GM12878 (cell line): Measurements from ENCODE around the gene UBASH3A. TPM values are rescaled to one million over a fixed set of nuclear protein-coding genes. Genes with fewer than 3 reads are reported as not detected.

Source experiments
- ATAC-seq: fragments of 200-7000 bp; cut with Tn5 transposase; 3 replicates; pipeline ENCODE4 v1.9.1; 2020; ENCODE audit warnings: mild to moderate bottlenecking, moderate library complexity
- BruUV-seq: library from RNA; stranded (reverse); fragments of 400-500 nt; replicated peaks from 2 replicates; lab custom pipeline; 2021; lab: Mats Ljungman, UMichigan
- CTCF ChIA-PET: fragments of 300-600 bp; sonication (Branson Sonifier 250); formaldehyde crosslinking; extraction: SDS; loops from one replicate; lab custom pipeline; 2021; ENCODE audit warnings: inconsistent platforms; lab: Yijun Ruan, JAX
- POLR2A ChIA-PET: fragments of 350-600 bp; formaldehyde crosslinking; extraction: SDS; loops from one replicate; lab custom pipeline; 2021; ENCODE audit warnings: inconsistent platforms; lab: Charles Lee
- RAD21 ChIA-PET: fragments of 300-600 bp; sonication (Branson Sonifier 250); formaldehyde crosslinking; loops from one replicate; lab custom pipeline; 2023; ENCODE audit warnings: antibody characterized with exemption; ENCODE audit not compliant: unreplicated experiment; lab: Charles Lee
- SMC1A ChIA-PET: fragments of 300-600 bp; sonication (Branson Sonifier 250); formaldehyde crosslinking; loops from one replicate; lab custom pipeline; 2023; ENCODE audit not compliant: unreplicated experiment, uncharacterized antibody; lab: Charles Lee
- DNase-seq: peaks from one replicate; pipeline ENCODE4 v3.0.0-alpha.2; 2011; ENCODE audit warnings: low read depth, low spot score
- FAIRE-seq: peaks from 3 replicates; lab custom pipeline; 2011; peaks lifted over from hg19 to GRCh38; lab: Jason Lieb, UNC
- H2AFZ ChIP-seq: 2 replicates; pipeline ENCODE4 v1.6.0; 2011; ENCODE audit warnings: low read depth, low read length, control low read depth; ENCODE audit not compliant: control insufficient read depth
- H3K27ac ChIP-seq: 2 replicates; pipeline ENCODE4 v1.5.1; 2011; ENCODE audit warnings: control low read depth; ENCODE audit not compliant: control insufficient read depth, insufficient read depth
- H3K27me3 ChIP-seq, 2 experiments: replicated peaks in 1 of 2; 2 replicates each; pipeline versions ENCODE4 v1.6.0 to v1.6.1; 2011; ENCODE audit warnings: low read length in 1 of 2; ENCODE audit not compliant: control insufficient read depth in 2 of 2, insufficient read depth in 2 of 2
- H3K36me3 ChIP-seq, 2 experiments: 2 replicates each; pipeline ENCODE4 v1.5.1; 2011; ENCODE audit warnings: low read length in 1 of 2; ENCODE audit not compliant: control insufficient read depth in 2 of 2, insufficient read depth in 2 of 2
- H3K4me1 ChIP-seq: 2 replicates; pipeline ENCODE4 v1.6.1; 2011; ENCODE audit warnings: mild to moderate bottlenecking, low read length, moderate library complexity, mixed read lengths; ENCODE audit not compliant: control insufficient read depth, insufficient read depth
- H3K4me2 ChIP-seq: 2 replicates; pipeline ENCODE4 v1.6.0; 2011; ENCODE audit warnings: control low read depth; ENCODE audit not compliant: control insufficient read depth, insufficient read depth
- H3K4me3 ChIP-seq: fragments of 200-600 bp; sonication (generic); 2 replicates; pipeline ENCODE4 v1.5.1; 2016
- H3K79me2 ChIP-seq: 2 replicates; pipeline ENCODE4 v1.6.0; 2011; ENCODE audit warnings: low read length; ENCODE audit not compliant: control insufficient read depth, insufficient read depth
- H3K9ac ChIP-seq: 2 replicates; pipeline ENCODE4 v1.8.0; 2011; ENCODE audit warnings: low read length, control low read depth, mixed read lengths; ENCODE audit not compliant: control insufficient read depth, insufficient read depth
- H3K9me3 ChIP-seq: replicated peaks from 3 replicates; pipeline ENCODE4 v1.5.1; 2011; ENCODE audit warnings: mild to moderate bottlenecking, low read length; ENCODE audit not compliant: control insufficient read depth, insufficient read depth
- H4K20me1 ChIP-seq: 2 replicates; pipeline ENCODE4 v1.6.0; 2011; ENCODE audit not compliant: control insufficient read depth, insufficient read depth
- CEBPB ChIP-seq, 2 experiments: fragments of 150-350 bp in 1 of 2; IDR thresholded peaks; 2 replicates each; pipeline ENCODE4 v1.6.1; 2012 to 2014; ENCODE audit warnings: low read depth in 2 of 2, low read length in 2 of 2, borderline replicate concordance in 1 of 2, inconsistent platforms in 1 of 2
- CHD2 ChIP-seq: IDR thresholded peaks from 2 replicates; pipeline ENCODE4 v1.6.1; 2011; ENCODE audit warnings: low read depth, low read length, improper control_type of control experiment, borderline replicate concordance
- PAX5 ChIP-seq: IDR thresholded peaks from 2 replicates; pipeline ENCODE4 v1.6.1; 2011; ENCODE audit warnings: low read depth, low read length, borderline replicate concordance
- WGBS: methylation state at CpG from one replicate; pipeline ENCODE4 v1.1.6; 2016; ENCODE audit warnings: low lambda C conversion rate; ENCODE audit not compliant: insufficient replicate concordance, insufficient coverage; ENCODE audit errors: missing lambda C conversion rate; 5-methylcytosine and 5-hydroxymethylcytosine counted together
- in situ Hi-C: fragments of 300-500 bp; cut with MboI; formaldehyde crosslinking; loops from 9 replicates; pipeline ENCODE4 v1.14.3; 2018; ENCODE audit warnings: mixed read lengths
- intact Hi-C: fragments of 100-400 bp; cut with micrococcal nuclease; formaldehyde crosslinking; loops from one replicate; pipeline ENCODE4 v1.14.2; 2022; ENCODE audit not compliant: unreplicated experiment
- polyA plus RNA-seq, 11 experiments: library from polyadenylated mRNA; depleted of rRNA in 4 of 11; unstranded in 6 of 11; stranded (reverse) in 5 of 11; fragments of >200 nt; fragmentation: Nextera tagmentation in 4 of 11; fragmentation: Illumina TruSeq in 1 of 11; extraction: Ambion mirVana in 4 of 11; extraction: Trizol in 1 of 11; gene quantifications; 1 replicate in 1 of 11; 2 replicates in 10 of 11; pipeline versions ENCODE4 v1.2.1 to v1.2.3, GENCODE V29; 2011 to 2016; ENCODE audit warnings: inconsistent platforms in 2 of 11, missing spikeins in 2 of 11, low read depth in 1 of 11
- total RNA-seq, 4 experiments: library from RNA; depleted of rRNA in 3 of 4; stranded (reverse); fragments of >200 nt in 3 of 4; fragmentation: Illumina TruSeq in 1 of 4; extraction: Trizol in 1 of 4; gene quantifications; 2 replicates each; pipeline versions ENCODE4 v1.2.1 to v1.2.3, GENCODE V29; 2013 to 2021
- TF ChIP-seq, protein P1 (sequence below): fragments of 450-650 bp; IDR thresholded peaks from 2 replicates; pipeline ENCODE4 v1.6.1; 2016; ENCODE audit warnings: mild to moderate bottlenecking, moderate library complexity, borderline replicate concordance

UBASH3A gene
- total and polyA plus RNA-seq, 10 of the 15 experiments (the other 5 are each of a cell fraction or from before 2014, with no cell fraction given) = 0.04 to 0.39 (median 0.23) TPM; not detected in 1

DNA sequence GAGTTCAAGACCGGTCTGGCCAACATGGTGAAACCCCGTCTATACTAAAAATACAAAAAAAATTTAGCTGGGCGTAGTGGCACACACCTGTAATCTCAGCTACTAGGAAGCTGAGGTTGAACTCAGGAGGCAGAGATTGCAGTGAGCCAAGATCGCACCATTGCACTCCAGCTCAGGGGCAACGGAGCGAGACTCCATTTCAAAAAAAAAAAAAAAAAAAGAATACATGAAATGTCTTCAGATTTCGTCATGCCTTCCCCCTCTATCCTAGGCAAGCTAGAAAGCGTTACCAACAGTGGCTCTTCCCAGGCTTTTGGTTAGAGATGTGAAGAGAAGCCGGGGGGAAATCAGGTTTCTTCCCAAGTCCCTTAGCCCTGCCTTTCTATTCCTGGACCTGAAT is 41.0 kb upstream of the UBASH3A start:
- Histone ChIP-seq H3K4me1 (peaks cover 17% of the 10 kb centered on the region), H3K79me2 (no peaks in the 10 kb centered on the region), H3K27ac (no peak overlapping the region), H3K4me2 (0 out of 2 replicates have a peak overlapping the region, but pooled peaks have one; percentile 26), H2AFZ (no peak overlapping the region), H3K9me3 (peaks cover 3% of the 10 kb centered on the region), H3K36me3 (no peaks in the 10 kb centered on the region), H3K4me3 (no peak overlapping the region), H3K9ac (no peak overlapping the region)
- POLR2A ChIA-PET = no interaction called here
- BruUV-seq = no TSS peak
- FAIRE-seq (no peak), ATAC-seq (peak; percentile 40; the same call in 2 of the 3 replicates), DNase-seq (no peak)
- RAD21 ChIA-PET = interaction anchor here (0.6 kb wide), 1 partner anchor 87 kb away, joined by 3 read pairs; no protein-coding TSS in a partner anchor
- SMC1A ChIA-PET = interaction anchor here (1.0 to 1.1 kb wide), 2 partner anchors 27 to 174 kb away, joined by 3 to 6 read pairs; no protein-coding TSS in a partner anchor
- WGBS = 6% methylated on average over 9 of the region's 9 CpGs
- TF ChIP-seq CEBPB (IDR thresholded peaks at IDR 0.05; ENCODE audit: borderline replicate concordance in 1 of 2, low read depth in 2 of 2, low read length in 2 of 2) (no peak), CHD2 (no peak), PAX5 (peak; percentile 68; the same call in 1 of the 2 replicates)
- TF ChIP-seq, protein P1, sequence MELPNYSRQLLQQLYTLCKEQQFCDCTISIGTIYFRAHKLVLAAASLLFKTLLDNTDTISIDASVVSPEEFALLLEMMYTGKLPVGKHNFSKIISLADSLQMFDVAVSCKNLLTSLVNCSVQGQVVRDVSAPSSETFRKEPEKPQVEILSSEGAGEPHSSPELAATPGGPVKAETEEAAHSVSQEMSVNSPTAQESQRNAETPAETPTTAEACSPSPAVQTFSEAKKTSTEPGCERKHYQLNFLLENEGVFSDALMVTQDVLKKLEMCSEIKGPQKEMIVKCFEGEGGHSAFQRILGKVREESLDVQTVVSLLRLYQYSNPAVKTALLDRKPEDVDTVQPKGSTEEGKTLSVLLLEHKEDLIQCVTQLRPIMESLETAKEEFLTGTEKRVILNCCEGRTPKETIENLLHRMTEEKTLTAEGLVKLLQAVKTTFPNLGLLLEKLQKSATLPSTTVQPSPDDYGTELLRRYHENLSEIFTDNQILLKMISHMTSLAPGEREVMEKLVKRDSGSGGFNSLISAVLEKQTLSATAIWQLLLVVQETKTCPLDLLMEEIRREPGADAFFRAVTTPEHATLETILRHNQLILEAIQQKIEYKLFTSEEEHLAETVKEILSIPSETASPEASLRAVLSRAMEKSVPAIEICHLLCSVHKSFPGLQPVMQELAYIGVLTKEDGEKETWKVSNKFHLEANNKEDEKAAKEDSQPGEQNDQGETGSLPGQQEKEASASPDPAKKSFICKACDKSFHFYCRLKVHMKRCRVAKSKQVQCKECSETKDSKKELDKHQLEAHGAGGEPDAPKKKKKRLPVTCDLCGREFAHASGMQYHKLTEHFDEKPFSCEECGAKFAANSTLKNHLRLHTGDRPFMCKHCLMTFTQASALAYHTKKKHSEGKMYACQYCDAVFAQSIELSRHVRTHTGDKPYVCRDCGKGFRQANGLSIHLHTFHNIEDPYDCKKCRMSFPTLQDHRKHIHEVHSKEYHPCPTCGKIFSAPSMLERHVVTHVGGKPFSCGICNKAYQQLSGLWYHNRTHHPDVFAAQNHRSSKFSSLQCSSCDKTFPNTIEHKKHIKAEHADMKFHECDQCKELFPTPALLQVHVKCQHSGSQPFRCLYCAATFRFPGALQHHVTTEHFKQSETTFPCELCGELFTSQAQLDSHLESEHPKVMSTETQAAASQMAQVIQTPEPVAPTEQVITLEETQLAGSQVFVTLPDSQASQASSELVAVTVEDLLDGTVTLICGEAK = no peak
- TF ChIP-seq, all 136 proteins: peak for 1
- CTCF ChIA-PET = no interaction called here
- intact Hi-C loops (no loop called here), in situ Hi-C loops (no loop called here)
- Histone ChIP-seq H4K20me1 (no peaks in the 10 kb centered on the region), H3K27me3 (no peaks in the 10 kb centered on the region; a peak in 2 of 4 replicates)
